ENCODE results near the gene SH3PXD2A.
"Not testable (repeated sequence)": the region's sequence is repeated elsewhere in the genome, so short reads cannot be mapped to it uniquely, and the experiment has no call there.

Gene SH3PXD2A

DNA sequence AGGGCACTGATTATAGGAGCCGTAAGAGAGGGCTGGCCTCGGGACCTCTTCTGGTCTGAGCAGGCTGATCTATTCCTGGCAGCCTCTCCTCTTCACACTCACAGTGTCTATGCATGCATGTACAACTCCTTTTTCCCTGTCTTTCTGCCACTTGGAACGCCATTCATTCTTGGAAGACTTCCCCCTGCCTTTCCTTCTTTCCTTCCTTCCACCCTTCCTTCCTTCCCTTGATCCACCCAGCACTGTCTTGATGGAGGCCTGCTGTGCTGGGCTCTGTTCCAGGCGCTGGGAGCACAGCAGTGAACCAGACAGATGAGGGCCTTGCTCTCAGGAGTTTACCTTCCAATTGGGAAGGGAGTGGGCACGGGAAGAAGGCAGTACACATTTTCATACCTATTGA lies 114.8 kb downstream of the SH3PXD2A start:
- DNase-seq = no peak

DNA sequence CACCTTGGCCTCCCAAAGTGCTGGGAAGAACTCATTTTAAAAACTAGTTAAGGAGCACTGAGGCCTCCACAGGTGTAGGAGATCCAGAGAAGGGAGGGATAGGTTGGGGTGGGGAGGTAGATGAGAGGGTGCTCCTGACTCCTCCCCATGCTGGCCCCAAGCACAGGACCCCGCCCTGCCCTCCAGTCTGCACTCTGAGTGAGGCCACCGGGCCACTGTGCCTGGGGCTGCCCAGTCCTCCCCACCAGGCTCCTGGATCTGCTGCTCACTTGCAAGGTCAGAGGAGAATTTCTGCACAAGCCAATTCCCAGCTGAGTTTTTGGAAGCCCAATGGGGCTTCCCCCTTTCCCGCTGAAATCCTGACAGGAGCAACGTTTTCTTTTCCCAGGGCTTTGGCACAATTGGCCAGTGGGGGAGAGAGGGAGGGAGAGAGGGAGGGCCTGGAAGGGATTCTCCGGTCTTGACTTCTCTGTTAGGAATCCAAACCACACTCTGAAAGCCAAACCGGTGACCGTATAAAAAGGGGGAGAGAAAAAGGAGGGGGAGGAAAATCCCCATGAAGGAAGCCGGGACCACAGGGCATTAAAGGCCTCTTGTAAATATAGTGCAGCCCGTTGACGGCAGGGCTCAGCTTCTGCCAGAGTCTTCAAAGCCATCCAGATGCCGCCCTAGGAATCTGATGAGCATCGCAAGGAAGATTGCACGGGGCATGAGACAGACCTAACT lies 116.2 kb downstream of the SH3PXD2A start:
- no peak for DNase-seq

DNA sequence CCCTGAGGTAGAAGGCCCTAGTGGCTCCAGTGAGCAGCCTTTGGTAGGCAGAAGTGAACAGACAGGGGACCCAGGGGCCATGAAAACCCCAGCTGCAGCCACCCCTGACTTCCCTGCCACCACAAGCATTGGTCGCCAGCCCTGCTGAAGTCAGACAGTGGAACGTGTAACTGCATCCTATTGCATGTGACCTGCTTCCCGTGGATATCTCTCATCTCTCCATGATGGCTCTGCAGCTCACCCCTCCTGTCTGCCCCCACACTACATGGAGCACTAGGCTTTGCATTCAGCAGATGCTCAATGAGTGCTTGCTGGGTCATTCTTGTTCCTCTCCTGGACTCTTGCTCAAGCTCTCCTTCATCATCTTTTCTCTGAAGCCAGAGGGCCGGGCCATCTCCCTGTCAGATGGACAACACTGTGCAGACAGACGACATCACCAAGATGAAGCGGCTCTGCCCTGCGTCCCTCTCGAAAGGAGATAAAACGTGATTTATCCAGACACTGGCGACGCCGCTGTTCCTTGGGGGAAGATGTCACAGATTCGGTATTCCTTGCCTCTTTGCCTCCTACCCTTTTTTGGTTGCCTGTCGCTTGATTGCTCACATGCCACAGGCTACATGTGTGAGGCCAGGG lies 117.5 kb downstream of the SH3PXD2A start:
- DNase-seq = no peak

DNA sequence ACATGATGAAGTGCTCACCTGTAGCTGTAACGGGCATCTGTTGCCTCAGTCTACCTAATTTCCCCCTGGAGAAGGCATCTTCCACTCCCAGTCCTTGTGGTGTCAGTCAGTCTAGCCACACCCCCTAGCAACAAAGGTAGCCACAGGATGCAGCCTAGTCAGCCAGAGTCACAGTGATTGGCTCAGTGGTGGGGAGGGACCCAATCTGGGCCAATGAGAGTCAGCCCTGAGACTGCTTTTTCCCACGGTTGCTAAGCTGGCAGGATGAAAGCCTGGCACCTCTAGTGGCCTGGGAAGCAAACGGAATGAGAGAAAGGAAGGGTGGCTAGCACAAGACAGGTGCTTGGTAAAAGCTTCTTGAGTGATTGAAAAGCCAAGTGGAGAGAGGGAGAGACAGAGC lies 118.6 kb downstream of the SH3PXD2A start:
- DNase-seq = peak; percentile 10

DNA sequence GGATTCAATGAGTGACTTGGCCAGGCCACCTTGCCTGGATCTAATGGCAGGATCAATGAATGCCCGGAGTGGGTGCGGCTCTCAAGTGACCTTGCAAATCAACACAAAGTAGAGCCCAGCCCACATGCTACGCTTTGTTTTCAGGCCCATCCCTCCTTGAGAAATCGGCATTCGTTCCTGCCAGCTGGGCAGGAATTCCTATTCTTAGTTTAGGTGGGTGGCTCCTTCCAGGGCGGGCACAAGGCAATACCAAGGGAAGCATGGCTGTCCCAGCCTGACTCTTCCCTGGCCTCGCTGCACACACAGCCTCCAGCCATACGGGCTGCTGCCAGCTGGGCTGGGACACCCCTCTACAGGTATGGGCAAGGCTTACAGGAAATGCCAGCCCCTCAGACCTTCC lies 119.3 kb downstream of the SH3PXD2A start:
- no peak for DNase-seq

DNA sequence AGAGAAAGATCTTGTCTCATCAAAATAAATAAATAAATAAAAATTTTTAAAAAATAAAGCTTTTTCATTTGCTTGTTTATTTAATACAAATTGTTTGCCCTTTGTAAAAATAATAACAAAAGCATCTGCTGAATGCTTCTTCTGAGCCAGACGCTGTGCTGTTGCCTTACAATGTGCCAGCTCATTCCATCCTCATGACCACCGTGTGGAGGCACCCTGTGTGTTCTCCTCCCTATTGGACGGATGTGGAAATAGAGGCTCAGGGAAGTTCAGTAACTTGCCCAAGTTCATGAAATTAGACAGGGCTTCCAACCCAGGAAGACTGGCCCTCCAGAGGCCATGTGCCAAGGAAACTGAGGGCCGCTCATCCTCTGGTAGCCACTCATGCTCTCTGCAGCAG lies 120.6 kb downstream of the SH3PXD2A start:
- DNase-seq = no peak

DNA sequence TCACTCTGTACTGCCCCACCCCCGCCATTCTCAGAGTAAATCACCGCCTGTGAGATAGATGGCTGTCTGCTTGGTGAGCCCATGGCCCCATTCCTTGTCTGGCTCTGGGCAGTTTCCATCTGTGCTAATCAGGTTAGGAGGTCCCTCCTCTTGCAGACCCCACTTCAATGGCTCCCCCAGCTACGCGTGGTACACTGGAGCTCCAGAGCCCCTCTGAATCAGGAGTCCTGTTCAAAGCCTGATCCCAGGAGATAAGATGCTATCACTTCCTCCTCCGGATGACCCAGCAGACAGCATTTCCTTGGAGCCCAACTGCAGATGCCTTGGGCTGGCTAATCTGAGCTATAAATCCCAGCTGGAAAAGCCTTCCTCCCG lies 122.3 kb downstream of the SH3PXD2A start:
- DNase-seq = no peak

DNA sequence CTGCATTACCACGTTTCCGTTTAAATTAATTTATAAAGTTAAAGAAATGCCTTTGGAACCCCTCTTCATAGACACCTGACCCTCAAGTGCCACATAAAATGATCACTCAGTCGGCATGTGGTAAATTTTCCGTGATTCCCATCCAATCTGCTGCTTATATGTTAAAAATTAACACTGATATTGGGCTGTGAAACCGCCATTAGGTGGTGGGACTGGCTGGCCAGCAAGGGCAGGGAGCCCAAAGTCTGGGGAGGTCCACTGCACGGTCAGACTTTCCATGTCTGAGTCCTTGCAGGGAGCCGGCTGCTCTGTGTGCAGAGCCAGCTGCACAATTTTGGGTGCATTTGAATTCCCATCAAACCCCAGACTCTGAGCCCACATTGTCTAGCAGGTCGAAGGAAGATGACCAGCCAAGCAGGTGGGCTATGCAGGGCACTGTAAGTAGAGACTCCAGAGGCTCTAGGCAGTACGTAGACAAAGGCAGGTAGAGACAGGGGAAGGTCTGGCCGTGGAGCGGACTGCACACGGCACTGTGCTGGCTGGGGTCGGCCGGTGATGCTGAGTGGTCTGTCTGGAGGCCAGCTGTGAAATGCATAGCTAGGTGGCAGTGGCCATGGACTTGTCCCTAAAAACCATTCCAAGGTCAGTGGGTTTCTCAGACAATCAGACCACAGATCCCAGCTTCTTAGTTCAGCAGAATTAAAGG lies 122.9 kb downstream of the SH3PXD2A start:
- DNase-seq = no peak

DNA sequence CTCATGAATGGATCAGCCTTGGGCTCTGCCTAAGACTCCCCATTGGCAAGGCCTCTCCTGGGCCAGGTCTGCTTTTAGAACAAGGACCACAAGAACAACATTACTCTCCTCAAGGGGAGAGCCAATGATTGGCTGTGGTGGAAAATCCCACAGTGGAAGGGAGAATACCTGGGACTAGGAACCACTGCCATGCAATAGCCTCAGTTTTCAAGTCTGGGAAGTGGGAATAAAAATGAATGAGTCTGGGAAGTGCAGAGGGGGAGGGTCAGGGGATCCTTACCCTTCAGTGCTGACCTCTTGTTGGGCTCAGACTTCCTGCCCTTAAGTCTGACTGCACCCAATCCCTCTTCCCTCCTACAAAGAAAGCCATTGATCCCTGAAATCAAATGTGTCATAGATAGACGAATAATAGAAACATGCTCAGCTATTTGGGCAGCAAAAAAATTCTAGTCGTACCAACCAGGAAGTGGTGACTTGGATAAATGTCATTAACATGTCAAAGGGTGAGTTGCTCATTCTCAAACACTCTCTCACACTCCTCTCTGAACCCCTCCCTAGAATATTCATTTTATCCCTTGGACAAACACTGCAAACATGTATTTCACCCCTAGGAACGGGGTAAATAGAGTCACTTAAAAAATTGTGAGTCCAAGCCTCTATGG lies 123.6 kb downstream of the SH3PXD2A start:
- no peak for DNase-seq

DNA sequence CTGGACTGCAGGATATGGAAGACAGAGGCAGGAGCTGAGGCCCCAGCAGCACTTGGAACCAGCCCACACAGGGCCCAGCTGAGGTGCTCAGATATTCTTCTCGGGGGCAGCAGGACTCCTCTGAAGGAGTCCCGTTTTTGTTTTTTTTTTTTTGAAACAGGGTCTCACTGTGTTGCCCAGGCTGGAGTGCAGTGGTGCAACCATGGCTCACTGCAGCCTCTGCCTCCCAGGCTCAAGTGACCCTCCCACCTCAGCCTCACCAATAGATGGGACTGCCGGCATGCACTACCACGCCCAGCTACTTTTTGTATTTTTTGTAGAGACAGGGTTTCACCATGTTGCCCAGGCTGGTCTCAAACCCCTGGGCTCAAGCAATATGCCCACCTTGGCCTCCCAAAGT lies 124.3 kb downstream of the SH3PXD2A start:
- DNase-seq = not testable (repeated sequence)

DNA sequence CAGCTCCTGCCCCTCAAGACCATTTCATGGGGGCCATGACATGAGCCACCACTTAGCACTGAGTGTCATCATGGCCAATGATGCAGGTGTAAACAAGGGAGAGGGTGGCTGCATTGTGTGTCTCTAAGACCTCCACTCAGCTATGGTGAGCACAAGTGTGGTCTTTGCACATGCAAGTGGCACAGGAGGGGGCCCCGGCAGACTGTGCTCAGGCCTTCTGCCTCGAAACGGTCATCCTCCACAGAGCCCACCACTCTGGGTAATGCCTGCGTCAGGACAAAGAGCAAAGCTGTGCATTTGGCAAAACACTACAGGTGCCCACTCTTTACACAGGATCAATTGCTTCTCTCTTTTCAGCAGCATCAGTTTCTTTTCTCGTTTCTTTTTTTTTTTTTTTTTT lies 125.5 kb downstream of the SH3PXD2A start:
- DNase-seq = no peak

DNA sequence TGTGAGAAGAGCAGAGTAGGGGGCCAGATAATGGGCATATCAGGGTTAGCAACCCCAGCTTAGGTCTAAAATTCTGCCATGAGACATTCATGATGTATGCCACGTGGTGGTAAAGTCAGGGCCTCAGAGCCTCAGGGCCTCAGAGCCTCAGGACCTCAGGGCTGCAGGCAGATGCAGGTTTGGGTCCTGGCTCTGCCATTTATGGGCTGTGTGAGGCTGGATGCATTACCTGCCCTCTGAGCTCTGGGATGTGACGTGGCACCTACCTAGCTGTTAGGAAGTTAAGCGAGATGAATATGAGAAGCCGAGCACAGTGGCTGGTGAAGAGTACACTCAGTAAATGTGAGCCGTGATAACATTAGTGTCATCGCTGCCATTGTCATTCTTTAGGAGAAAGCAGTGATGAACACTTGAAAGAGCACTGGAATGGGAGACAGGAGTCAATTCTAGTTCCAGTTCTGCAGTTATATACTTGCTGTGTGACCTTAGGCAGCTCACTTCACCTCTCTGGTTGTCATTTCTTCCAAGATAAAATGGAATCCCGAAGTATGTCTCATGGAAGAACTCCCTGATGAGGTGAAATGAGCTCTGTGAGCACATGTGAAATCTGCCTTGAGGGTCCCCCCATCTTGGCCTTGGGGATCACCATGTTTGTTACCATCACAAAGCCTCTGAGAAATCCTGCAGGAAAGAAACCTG lies 127.2 kb downstream of the SH3PXD2A start:
- no peak for DNase-seq

DNA sequence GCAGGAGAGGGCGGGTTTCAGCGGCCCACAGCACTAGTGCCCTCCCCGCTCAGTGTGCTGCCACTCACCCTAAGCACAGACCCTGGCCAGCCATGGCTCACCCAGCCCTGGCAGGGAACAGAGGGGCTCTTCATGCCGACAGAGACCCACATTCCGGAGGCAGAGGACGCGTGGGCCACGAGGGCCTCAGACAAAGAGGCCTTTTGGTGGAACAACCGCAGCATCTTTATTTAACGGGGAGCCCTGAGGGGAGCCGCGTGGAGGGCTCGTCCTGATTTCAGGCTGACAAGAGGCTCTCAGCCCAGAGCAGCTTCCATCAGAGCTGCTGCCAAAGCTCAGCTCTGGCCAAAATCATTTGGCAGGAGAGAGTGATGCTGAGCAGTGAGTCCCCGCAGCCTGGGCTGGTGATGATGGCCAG lies 127.8 kb downstream of the SH3PXD2A start:
- no peak for DNase-seq

DNA sequence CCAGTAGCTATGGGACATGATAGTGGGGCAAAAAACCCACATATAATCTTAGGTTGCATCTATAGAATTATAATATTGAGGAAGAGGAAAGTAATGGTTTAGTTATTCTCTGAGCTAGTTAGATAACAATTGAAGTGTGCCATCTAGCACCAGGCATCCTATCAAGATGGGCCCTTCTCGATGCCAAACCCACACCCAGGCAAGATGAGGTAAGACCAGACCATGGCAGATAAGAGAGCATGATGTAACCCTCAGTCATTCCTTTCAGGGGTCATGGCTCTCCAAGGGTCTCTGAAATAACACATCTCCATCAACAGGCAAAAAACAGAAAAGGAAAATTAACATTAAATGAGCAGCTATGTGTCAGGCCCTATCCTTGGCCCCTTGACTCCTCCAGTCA lies 128.7 kb downstream of the SH3PXD2A start:
- no peak for DNase-seq

DNA sequence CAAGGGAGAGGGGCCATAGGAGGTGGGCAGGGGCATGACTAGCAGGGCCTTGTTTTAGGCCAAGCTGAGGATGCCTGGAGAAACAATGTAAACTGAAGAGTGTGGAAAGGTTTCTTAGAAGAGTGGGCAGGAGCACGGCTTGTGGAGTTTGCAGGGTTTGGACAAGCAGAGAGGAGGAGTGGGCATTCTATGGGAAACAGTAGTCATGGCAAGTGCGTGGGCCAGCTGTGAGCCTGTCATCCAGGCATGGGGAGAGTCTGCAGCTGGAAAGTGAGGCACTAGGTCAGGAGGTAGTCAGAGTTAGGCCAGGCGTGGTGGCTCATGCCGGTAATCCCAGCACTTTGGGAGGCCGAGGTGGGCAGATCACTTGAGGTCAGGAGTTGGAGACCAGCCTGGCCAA lies 130.1 kb downstream of the SH3PXD2A start:
- DNase-seq = no peak

DNA sequence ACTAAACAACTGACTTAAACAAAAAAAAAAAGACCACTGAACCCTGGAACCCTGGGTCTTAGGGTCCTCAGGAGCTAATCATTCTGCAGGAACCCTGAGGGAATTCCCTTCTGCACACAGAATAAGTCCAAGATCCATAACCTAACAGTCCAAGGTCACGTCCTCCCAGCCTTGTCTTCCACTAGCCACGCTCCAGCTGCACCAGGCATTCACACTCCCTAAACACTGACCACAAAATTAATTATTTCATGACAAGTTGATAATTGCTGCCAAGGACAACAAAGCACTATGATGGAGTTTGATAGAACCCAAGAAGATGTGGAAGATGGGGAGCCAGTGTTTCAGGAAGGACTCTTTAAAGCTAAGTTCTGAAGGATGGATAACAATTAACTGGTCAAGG lies 130.6 kb downstream of the SH3PXD2A start:
- no peak for DNase-seq

DNA sequence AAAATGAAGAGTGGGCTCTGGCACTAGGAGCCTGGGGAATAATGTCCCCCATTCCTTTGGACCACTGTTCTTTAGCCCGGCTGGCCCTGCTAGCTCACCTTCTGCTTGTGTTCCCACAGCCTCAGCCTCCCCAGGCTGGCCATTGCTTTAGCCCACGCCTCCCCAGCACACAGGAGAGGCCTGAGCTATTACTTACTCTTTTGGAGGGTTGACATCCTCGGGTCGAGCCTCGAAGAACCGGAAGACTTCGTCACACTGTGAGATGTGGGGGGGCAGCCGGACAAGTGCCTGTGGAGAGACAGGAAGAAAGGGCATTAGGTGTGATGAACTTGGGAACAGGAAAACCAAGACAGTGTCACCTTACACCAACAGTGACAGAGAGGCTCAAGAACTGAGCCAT lies 131.3 kb downstream of the SH3PXD2A start:
- no peak for DNase-seq

DNA sequence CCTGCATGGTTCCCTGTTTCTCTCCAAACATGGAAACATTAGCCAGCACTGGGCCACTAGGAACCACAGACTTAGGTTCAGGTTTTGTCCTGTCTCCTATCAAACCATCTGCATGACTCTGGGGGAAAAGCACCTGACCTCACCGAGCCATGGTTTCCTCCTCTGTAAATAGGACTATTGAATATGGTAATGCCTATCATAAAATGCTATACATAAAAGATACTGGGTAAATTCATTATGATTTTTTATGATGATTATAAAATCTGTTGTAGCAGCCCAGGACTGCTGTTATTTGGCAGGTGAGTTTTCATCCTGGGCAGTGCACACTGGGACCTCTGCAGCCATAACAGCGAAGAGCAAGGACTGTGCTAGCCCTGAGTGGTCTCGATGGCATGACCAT lies 131.8 kb downstream of the SH3PXD2A start:
- DNase-seq = no peak

DNA sequence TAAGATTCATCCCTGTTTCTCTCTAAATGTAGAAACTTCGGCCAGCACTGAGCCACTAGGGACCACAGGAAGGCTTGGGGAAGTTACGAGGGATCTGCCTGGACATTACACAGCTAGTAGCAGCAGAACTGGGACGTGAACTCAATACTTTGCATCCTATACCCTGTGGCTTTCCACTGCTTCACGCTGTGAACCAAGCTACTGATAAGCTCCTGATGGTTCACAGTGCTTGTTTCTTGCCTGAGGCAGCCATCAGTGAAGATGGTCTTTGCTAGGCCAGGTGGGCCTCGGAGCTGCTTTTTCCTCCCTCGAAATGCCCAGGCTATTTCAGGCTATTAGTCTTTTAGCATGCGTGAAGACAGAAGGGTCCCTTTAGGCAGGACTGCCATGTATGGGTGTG lies 132.7 kb downstream of the SH3PXD2A start:
- DNase-seq = no peak

DNA sequence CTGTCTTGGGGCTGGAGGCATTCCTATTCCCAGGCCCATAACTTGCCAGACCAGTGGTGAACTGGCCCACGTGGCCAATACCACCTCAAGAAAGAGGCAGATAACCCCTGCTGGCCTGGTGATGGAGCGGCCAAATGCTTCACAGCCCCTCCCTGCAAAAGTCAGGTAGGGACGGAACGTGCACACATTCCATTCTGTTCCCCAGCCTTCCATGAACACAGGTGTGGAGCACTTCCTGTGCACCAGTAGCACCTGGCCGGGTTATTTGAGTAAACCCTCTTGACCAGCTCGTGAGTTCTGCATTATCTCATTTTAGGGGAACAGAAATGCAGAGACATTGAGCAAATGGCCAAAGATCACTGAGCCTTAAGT lies 134.4 kb downstream of the SH3PXD2A start:
- DNase-seq = no peak

DNA sequence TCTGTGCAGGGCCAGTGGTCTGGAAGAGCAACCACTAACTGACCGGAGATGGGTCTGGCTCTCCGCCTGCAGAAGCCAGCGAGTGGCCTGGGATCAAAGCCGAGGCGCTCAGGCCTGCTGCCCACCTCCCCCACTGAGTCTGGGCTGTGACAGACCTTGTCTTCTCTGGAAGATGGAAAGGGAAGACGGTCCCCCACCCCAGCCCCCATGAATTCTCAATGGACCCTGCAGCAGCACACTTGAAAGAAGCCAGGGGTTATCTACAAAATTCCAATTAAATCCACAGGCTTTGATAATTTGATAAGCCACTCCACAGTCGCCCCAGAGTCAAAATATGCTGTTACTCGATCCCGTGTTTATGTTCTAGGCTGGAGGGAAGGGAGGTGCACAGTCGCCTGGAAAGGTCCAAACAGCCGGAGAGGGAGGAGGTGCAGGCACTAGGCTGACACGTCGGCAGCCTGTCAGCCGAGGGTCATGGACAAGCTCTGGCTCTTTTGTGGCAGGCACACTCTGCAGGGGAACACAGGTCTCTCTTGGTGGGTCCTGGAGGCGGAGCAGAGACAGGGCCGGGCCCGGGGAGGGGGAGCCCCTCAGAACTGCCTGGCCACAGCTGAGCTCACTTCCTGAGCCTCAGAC lies 134.9 kb downstream of the SH3PXD2A start:
- DNase-seq = peak; percentile 35

DNA sequence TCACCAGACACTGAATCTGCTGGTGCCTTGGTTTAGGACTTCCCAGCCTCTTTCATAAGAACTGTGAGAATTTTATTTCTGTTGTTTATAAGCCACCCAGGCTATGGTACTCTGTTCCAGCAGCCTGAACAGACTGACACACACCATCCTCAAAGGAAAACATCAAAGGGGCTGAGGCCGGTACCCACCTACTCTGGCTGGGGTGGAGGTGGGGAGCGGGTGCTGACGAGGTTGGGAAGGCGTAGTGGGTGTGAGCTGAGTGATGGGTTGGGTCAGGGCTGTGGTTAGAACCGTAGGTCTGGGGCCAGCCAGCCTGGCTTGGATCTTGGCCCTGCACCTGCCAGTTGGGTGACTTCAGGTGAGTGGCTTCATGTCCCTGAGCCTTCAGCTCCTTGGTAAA lies 136.3 kb downstream of the SH3PXD2A start:
- no peak for DNase-seq

DNA sequence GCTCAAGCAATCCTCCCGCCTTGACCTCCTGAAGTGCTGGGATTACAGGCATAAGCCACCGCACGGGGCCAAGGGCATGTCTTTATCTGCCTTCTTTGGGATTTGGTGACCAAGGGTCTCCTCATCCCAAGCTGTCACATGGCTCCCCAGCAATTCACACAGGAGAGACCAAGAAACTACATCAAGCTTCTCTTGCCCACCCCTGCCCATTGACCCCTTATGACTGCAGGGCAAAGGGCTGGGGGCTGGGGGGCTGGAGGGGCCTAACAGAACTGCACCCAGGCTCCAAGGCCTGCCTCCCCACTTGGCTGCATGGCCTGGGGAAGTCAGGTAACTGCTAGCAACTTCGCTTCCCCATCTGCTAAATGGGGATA lies 137.1 kb downstream of the SH3PXD2A start:
- no peak for DNase-seq

Measured in NCI-H2171 treated with DMSO at 0.1 percent for 48 hours (cell line).